ENCODE results near the gene HDAC4.

HDAC4 gene

DNA sequence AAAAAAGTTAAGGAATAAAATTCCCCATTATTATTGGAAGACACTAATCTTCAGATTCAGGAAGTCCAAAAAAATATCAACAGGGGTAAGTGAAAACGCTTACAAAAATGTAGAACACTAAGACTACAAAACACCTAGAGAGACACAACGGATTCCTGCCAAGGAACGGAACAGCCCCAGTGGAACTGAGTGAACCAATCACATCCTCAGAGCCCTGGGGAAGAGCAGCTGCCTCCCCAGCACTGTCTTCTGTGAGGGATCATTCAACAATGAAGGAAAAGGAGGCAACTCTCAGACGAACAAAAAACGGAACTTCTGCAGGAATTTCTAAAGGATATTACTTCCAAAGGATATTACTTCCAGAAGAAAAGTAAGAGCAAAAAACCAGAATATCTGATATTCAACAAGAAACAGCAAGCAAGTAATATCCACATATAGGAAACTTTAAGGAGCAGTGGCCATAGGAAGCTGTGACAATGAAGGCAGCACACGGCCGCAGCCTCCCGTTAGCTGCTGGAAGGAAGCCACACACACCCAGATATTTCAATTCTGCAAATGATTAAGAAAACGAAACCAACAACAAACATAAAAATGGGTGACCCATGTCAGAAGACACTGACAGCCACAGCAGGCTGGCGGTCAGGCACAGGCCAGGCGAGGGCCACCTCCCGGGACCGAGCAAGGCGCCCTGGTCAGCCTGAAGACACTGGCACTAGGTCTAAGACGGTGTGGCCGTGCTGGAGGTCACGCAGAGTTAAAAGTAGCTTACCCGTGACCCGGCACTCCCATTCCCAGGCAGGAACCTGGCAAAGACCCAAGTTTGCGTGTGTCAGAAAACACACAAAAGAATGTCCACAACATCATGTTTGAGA lies 81.8 kb downstream of the HDAC4 start:
- TF ChIP-seq, protein P1, sequence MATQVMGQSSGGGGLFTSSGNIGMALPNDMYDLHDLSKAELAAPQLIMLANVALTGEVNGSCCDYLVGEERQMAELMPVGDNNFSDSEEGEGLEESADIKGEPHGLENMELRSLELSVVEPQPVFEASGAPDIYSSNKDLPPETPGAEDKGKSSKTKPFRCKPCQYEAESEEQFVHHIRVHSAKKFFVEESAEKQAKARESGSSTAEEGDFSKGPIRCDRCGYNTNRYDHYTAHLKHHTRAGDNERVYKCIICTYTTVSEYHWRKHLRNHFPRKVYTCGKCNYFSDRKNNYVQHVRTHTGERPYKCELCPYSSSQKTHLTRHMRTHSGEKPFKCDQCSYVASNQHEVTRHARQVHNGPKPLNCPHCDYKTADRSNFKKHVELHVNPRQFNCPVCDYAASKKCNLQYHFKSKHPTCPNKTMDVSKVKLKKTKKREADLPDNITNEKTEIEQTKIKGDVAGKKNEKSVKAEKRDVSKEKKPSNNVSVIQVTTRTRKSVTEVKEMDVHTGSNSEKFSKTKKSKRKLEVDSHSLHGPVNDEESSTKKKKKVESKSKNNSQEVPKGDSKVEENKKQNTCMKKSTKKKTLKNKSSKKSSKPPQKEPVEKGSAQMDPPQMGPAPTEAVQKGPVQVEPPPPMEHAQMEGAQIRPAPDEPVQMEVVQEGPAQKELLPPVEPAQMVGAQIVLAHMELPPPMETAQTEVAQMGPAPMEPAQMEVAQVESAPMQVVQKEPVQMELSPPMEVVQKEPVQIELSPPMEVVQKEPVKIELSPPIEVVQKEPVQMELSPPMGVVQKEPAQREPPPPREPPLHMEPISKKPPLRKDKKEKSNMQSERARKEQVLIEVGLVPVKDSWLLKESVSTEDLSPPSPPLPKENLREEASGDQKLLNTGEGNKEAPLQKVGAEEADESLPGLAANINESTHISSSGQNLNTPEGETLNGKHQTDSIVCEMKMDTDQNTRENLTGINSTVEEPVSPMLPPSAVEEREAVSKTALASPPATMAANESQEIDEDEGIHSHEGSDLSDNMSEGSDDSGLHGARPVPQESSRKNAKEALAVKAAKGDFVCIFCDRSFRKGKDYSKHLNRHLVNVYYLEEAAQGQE (IDR thresholded peaks at IDR 0.05; ENCODE audit: insufficient replicate concordance, low read depth) = no peak
- TF ChIP-seq, protein P2, sequence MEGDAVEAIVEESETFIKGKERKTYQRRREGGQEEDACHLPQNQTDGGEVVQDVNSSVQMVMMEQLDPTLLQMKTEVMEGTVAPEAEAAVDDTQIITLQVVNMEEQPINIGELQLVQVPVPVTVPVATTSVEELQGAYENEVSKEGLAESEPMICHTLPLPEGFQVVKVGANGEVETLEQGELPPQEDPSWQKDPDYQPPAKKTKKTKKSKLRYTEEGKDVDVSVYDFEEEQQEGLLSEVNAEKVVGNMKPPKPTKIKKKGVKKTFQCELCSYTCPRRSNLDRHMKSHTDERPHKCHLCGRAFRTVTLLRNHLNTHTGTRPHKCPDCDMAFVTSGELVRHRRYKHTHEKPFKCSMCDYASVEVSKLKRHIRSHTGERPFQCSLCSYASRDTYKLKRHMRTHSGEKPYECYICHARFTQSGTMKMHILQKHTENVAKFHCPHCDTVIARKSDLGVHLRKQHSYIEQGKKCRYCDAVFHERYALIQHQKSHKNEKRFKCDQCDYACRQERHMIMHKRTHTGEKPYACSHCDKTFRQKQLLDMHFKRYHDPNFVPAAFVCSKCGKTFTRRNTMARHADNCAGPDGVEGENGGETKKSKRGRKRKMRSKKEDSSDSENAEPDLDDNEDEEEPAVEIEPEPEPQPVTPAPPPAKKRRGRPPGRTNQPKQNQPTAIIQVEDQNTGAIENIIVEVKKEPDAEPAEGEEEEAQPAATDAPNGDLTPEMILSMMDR (IDR thresholded peaks at IDR 0.05; ENCODE audit: insufficient read depth, low read length) = no peak
- no peak for TF ChIP-seq POLR2AphosphoS5 (IDR thresholded peaks at IDR 0.05; ENCODE audit: low read depth)
- TF ChIP-seq SPI1 (IDR thresholded peaks at IDR 0.05; ENCODE audit: borderline replicate concordance, low read depth) = no peak
- no peak for TF ChIP-seq GABPA (IDR thresholded peaks at IDR 0.05; ENCODE audit: low read depth)
- Histone ChIP-seq H3K27me3 (ENCODE audit: insufficient read depth, poor library complexity, severe bottlenecking) (no peaks in the 10 kb centered on the region), H3K27ac (replicated peaks) (no peak overlapping the region), H3K4me3 (replicated peaks; ENCODE audit: insufficient read depth, low read length) (no peak overlapping the region)
- no peak for DNase-seq (ENCODE audit: low read depth in 1 of 2, low spot score in 1 of 2)

- no peak for DNase-seq (ENCODE audit: low read depth in 1 of 2, low spot score in 1 of 2)
- Histone ChIP-seq H3K27me3 (ENCODE audit: insufficient read depth, poor library complexity, severe bottlenecking) (no peaks in the 10 kb centered on the region), H3K27ac (replicated peaks) (no peak overlapping the region), H3K4me3 (replicated peaks; ENCODE audit: insufficient read depth, low read length) (no peak overlapping the region)
- TF ChIP-seq, protein P2 (IDR thresholded peaks at IDR 0.05; ENCODE audit: insufficient read depth, low read length) = no peak
- no peak for TF ChIP-seq GABPA (IDR thresholded peaks at IDR 0.05; ENCODE audit: low read depth)
- no peak for TF ChIP-seq POLR2AphosphoS5 (IDR thresholded peaks at IDR 0.05; ENCODE audit: low read depth)
- TF ChIP-seq, protein P1 (IDR thresholded peaks at IDR 0.05; ENCODE audit: insufficient replicate concordance, low read depth) = no peak
- no peak for TF ChIP-seq SPI1 (IDR thresholded peaks at IDR 0.05; ENCODE audit: borderline replicate concordance, low read depth)
Measured at GRCh38 chr2:239318151-239318611, 82.6 kb downstream of the HDAC4 start.

- H3K27me3 ChIP-seq (ENCODE audit: insufficient read depth, poor library complexity, severe bottlenecking) = no peaks in the 10 kb centered on the region
- TF ChIP-seq, protein P1 (IDR thresholded peaks at IDR 0.05; ENCODE audit: insufficient replicate concordance, low read depth) = no peak
- TF ChIP-seq GABPA (IDR thresholded peaks at IDR 0.05; ENCODE audit: low read depth) = no peak
- no peak for TF ChIP-seq SPI1 (IDR thresholded peaks at IDR 0.05; ENCODE audit: borderline replicate concordance, low read depth)
- TF ChIP-seq, protein P2 (IDR thresholded peaks at IDR 0.05; ENCODE audit: insufficient read depth, low read length) = no peak
- TF ChIP-seq POLR2AphosphoS5 (IDR thresholded peaks at IDR 0.05; ENCODE audit: low read depth) = no peak
- no peak overlapping the region for H3K4me3 ChIP-seq (replicated peaks; ENCODE audit: insufficient read depth, low read length)
- H3K27ac ChIP-seq (replicated peaks) = no peak overlapping the region
- no peak for DNase-seq (ENCODE audit: low read depth in 1 of 2, low spot score in 1 of 2)
Measured at GRCh38 chr2:239316562-239317465, 84.0 kb downstream of the HDAC4 start.

All from HL-60 (cell line).